GM23248 (cell line): ENCODE results near the gene SPSB3.

Source experiments
- EZH2 ChIP-seq: fragments of 200-600 bp; sonication (generic); IDR thresholded peaks from 2 replicates; pipeline ENCODE4 v1.6.1; 2018; ENCODE audit warnings: antibody characterized with exemption, mild to moderate bottlenecking; ENCODE audit not compliant: insufficient read depth, poor library complexity, severe bottlenecking
- EZH2phosphoT487 ChIP-seq: fragments of 200-600 bp; sonication (generic); IDR thresholded peaks from 2 replicates; pipeline ENCODE4 v1.6.1; 2018; ENCODE audit warnings: antibody characterized with exemption, moderate library complexity, mild to moderate bottlenecking, low read depth; ENCODE audit not compliant: insufficient read depth

DNA sequence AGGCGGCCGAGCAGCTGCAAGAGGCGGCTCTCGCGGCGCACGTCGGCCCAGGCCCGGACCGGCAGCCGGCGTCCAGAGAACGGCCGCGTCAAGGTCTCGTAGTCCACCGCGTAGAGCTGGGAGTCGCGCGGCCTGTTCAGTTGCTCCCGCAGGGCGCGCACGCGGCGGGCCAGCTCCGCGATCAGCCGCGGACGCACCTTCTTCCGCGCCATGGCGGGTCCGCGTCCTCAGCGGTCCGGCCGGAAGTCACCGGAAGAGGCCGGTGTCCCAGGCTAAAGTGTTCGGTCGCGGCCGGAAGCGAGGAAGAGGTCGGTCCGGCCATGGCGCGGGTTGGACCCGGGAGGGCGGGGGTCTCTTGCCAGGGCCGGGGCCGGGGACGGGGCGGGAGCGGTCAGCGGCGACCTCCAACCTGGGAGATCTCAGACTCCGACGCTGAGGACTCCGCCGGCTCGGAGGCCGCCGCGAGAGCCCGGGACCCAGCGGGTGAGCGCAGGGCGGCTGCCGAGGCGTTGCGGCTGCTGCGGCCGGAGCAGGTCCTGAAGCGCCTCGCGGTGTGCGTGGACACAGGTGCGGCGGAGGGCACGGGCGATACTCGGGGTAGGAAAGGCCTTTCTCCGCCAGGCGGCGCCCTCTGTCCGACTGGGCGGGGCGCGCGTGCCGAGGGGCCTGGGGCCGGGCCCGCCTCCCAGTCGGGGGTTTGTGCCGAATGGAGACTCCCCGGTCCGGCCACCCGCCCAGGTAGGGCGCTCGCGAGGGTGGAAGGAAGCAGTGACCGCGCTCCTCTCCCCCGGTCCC lies 9.3 kb downstream of the SPSB3 start, which contains the start of gene MRPS34:
- TF ChIP-seq EZH2 (no peak), EZH2phosphoT487 (no peak)
